Upper lobe of left lung (tissue), 4 donors: ENCODE results near the gene VWA5B1.

ENCODE experiments used
- EP300 ChIP-seq, 4 donors: sonication (generic); formaldehyde crosslinking; IDR thresholded peaks; one replicate each; pipeline ENCODE4 v1.5.1; 2017; ENCODE audit warnings: antibody characterized with exemption in 4 of 4, control low read depth in 2 of 4
- POLR2A ChIP-seq, 4 donors: fragments of 450-650 bp; IDR thresholded peaks; one replicate each; pipeline ENCODE4 v1.5.1; 2016 to 2017; ENCODE audit warnings: antibody characterized with exemption in 4 of 4, mild to moderate bottlenecking in 2 of 4
- POLR2AphosphoS5 ChIP-seq, 2 donors: sonication (generic); formaldehyde crosslinking; IDR thresholded peaks; one replicate each; pipeline ENCODE4 v1.5.1; 2017; ENCODE audit warnings: antibody characterized with exemption in 2 of 2
- TF ChIP-seq, protein P1 (sequence below), 6 experiments: fragments of 450-650 bp in 4 of 6; fragments of 200-600 bp in 2 of 6; sonication (generic) in 2 of 6; IDR thresholded peaks; one replicate each; pipeline ENCODE4 v1.5.1; 2016 to 2019; ENCODE audit warnings: antibody characterized with exemption in 6 of 6

- TF ChIP-seq, protein P1, sequence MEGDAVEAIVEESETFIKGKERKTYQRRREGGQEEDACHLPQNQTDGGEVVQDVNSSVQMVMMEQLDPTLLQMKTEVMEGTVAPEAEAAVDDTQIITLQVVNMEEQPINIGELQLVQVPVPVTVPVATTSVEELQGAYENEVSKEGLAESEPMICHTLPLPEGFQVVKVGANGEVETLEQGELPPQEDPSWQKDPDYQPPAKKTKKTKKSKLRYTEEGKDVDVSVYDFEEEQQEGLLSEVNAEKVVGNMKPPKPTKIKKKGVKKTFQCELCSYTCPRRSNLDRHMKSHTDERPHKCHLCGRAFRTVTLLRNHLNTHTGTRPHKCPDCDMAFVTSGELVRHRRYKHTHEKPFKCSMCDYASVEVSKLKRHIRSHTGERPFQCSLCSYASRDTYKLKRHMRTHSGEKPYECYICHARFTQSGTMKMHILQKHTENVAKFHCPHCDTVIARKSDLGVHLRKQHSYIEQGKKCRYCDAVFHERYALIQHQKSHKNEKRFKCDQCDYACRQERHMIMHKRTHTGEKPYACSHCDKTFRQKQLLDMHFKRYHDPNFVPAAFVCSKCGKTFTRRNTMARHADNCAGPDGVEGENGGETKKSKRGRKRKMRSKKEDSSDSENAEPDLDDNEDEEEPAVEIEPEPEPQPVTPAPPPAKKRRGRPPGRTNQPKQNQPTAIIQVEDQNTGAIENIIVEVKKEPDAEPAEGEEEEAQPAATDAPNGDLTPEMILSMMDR (IDR thresholded peaks at IDR 0.05), result no peak
- no peak for TF ChIP-seq POLR2AphosphoS5 (IDR thresholded peaks at IDR 0.05)
- no peak for TF ChIP-seq EP300 (IDR thresholded peaks at IDR 0.05)
- no peak for TF ChIP-seq POLR2A (IDR thresholded peaks at IDR 0.05)
Measured at GRCh38 chr1:20381045-20381641, 90.5 kb downstream of the VWA5B1 start.
